NB4 (cell line): Measurements from ENCODE around the gene C5orf46.

Experiments used
- DNase-seq: peaks from one replicate; pipeline ENCODE4 v3.0.0; 2010; ENCODE audit warnings: low read depth
- H3K4me3 ChIP-seq: one replicate; pipeline ENCODE4 v1.5.1; 2011; ENCODE audit warnings: mild to moderate bottlenecking, low read depth, low read length, moderate library complexity
- MYC ChIP-seq: IDR thresholded peaks from 2 replicates; pipeline ENCODE4 v1.6.1; 2011; ENCODE audit warnings: low read depth, low read length
- POLR2A ChIP-seq: IDR thresholded peaks from 2 replicates; pipeline ENCODE4 v1.6.1; 2011; ENCODE audit warnings: mild to moderate bottlenecking; ENCODE audit not compliant: insufficient read length; ENCODE audit errors: extremely low read depth
- TF ChIP-seq, protein P1 (sequence below): IDR thresholded peaks from 2 replicates; pipeline ENCODE4 v1.6.1; 2011; ENCODE audit warnings: low read depth, low read length
- TF ChIP-seq, protein P2 (sequence below): IDR thresholded peaks from one replicate; pipeline ENCODE4 v1.5.1; 2012; ENCODE audit warnings: low read depth, low read length

The C5orf46 gene

DNA sequence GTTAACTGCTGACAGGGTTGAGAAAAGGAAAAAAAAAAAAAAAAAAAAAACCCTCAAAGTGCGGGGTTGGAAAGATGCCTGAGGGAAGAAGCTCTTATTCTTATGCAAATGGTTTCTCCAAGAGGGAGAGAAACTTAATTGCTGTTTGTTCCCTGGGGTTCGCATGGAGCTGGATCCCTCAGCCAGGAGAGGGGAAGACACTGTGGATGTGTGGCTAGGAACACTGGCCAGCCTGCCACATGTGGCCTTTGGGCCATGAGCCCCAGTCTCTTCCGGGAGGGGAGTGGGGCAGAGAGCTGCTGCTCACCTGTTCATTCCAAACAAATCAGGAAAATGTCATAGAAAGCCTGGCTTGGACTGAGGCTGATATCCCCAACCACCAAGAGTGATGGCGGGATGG lies 37.2 kb downstream of the C5orf46 start:
- no peak for TF ChIP-seq MYC
- no peak for DNase-seq
- H3K4me3 ChIP-seq, result no peak overlapping the region

DNA sequence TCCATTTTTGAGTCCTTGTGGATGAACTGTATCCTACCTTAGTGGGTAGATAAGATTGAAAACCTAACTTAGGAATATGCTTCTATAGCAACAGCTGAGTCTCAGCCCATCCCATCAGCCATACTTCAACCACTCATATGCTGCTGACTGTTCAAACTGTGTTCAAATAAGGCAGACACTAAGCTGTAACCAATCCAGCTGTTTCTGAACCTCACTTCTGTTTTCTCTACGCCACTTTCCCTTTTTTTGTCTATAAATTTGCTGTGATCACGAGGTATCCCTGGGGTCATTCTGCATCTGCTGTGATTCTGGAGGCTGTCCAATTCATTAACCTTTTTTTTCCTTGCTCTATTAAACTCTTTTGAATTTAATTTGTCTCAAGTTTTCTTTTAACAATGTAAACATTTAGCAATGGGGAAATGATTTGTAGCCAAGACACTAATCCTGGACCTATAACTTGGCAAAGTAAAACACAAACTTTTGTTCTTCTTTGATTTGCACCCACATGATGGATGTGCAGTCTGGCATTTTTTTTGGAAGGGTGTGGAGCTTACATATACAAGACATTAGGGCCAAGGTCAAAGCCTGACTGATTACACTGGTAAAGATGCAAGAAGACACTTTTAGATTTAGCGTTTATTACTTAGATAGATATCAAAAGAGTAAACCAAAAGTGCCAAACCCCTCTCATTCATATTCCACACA lies 42.7 kb downstream of the C5orf46 start:
- no peak overlapping the region for H3K4me3 ChIP-seq
- TF ChIP-seq MYC (no peak), POLR2A (no peak)
- DNase-seq, result no peak

DNA sequence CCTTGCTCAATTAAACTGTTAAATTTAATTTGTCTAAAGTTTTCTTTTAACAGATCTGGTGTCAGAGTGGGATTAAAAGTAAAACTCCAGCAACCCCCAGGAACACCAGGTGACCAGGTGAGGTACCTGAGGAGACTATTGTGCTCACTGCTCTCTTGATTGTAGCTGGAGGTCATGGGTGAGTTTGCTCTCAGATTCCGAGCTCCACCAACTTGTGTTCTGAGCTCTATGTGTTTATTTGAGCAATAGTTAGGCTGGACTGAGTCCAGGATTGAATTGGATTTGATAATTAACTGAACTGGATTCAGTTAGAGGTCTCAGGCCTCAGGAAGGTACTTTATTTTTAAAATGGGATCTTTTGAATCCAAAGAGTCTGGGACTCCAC lies 45.7 kb downstream of the C5orf46 start:
- no peak for TF ChIP-seq MYC
- TF ChIP-seq, protein P1, sequence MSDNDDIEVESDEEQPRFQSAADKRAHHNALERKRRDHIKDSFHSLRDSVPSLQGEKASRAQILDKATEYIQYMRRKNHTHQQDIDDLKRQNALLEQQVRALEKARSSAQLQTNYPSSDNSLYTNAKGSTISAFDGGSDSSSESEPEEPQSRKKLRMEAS, result no peak
- TF ChIP-seq POLR2A, result no peak
- TF ChIP-seq, protein P2, sequence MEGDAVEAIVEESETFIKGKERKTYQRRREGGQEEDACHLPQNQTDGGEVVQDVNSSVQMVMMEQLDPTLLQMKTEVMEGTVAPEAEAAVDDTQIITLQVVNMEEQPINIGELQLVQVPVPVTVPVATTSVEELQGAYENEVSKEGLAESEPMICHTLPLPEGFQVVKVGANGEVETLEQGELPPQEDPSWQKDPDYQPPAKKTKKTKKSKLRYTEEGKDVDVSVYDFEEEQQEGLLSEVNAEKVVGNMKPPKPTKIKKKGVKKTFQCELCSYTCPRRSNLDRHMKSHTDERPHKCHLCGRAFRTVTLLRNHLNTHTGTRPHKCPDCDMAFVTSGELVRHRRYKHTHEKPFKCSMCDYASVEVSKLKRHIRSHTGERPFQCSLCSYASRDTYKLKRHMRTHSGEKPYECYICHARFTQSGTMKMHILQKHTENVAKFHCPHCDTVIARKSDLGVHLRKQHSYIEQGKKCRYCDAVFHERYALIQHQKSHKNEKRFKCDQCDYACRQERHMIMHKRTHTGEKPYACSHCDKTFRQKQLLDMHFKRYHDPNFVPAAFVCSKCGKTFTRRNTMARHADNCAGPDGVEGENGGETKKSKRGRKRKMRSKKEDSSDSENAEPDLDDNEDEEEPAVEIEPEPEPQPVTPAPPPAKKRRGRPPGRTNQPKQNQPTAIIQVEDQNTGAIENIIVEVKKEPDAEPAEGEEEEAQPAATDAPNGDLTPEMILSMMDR, result no peak
- DNase-seq, result no peak

DNA sequence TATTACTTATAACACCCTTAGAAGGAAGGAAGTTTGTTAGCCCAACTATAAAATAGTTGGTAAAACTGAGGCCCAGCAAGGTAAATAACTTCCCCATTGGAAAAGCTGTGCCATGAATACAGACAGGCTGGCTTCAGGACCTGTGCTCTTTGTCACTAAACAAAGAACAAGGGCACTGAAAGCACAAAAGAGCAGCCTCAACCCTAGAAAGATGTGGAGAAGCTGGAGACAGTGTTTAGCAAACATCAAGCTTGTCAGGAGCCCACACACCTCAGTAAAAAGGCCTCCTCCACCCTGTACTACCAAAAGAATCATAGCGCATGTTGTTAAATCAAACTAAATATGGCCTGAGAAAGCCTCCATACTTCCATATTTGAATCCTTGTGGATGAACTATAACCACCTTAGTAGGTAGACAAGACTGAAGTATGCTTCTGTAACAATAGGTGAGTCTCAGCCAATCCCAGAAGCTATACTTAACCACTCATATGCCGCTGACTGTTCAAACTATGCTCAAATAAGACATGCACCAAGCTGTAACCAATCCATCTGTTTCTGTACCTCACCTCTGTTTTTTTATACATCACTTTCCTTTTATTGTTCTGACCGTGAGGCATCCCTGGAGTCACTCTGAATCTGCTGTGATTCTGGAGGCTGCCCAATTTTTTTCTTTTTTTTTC lies 46.2 kb downstream of the C5orf46 start:
- no peak for DNase-seq
- TF ChIP-seq, protein P1, result no peak
- TF ChIP-seq, protein P2, result no peak
- TF ChIP-seq MYC (no peak), POLR2A (no peak)
- no peak overlapping the region for H3K4me3 ChIP-seq

More for the DNA sequence above, 45.7 kb downstream of the C5orf46 start:
- H3K4me3 ChIP-seq, result no peak overlapping the region

DNA sequence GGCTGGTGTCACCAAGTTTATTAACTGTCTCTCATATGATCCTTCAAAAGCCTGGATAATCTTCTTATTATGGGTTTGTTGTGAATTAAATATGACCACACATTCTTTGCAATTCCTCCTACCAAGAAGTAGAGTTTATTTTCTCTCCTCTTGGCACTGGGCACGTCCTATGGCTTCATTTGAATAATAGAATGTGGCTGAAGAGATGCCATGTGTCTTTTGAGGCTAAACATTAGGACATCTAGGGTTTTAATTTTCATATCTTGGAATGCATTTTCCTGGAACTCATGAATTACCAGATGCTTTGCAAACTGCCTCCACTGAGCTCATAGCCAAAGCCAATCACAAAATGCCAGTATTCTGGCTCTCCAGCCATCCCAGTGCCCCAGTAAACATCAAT lies 47.8 kb downstream of the C5orf46 start:
- no peak overlapping the region for H3K4me3 ChIP-seq
- TF ChIP-seq, protein P2, result no peak
- no peak for TF ChIP-seq MYC
- no peak for DNase-seq

DNA sequence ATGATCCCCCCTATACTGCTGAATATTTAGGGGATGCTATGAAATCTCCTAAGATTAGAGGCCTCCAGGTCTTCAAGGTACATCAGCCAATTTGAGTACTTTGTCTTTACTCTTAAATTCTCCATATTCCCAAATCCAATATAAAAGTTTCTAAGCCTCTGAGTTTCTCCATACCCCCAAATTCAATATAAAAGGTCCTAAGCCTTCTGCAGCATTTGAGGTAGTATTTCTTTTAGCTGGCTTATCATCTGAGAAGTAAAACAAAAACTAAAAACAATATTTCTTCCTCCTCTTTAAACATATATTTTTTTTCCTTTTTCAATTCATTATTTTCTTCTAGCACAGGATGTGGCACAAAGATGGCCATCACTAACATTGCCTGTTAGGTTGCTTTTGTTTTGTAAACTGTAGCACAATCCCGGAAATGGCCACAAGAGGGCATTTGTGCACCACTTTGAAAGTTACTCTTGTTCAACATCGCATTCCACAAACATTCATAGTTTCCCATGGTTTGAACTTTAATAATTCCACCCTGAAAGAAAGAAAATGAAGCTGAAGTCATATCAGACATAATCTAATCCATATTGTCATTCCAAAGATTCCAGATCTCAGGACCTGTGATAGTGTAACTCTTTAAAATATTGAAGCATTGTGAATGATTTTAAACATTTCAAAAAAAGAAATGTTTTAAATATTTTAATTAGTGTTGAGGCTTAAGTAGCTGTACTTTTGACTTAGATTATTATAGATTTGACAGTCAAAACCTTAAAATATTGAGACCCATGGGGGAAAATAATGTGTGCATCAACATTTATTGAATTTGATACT lies 48.8 kb downstream of the C5orf46 start:
- TF ChIP-seq, protein P2, result peak; percentile 67
- TF ChIP-seq MYC, result no peak
- no peak overlapping the region for H3K4me3 ChIP-seq
- DNase-seq, result peak; percentile 56

DNA sequence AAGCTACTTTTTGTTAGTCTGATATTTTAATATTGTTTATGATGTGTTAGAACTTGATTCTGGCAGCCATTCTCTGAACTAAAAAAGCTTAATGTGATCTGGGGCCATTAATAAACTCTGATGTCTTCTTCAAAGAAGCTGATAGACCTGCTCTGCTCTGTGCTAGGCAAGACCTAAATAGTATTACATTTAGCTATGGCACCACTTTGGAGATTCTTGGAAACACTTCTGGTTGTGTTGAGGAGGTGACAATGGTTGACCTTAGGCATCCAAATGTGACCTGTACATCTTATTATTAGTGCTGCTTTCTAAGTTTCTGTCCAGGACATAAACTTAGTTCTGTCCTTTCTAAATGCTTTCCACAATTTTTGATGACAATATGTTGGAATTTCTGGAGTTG lies 49.5 kb downstream of the C5orf46 start:
- H3K4me3 ChIP-seq, result no peak overlapping the region
- TF ChIP-seq MYC, result no peak
- TF ChIP-seq, protein P2, result no peak
- no peak for DNase-seq
